ENCODE data around the gene ACTRT2. TPM values are rescaled to one million over a fixed set of nuclear protein-coding genes. Genes with fewer than 3 reads are reported as not detected.

ACTRT2 gene
- not detected in 2 replicates for polyA plus RNA-seq (2011; rRNA removed)
- polyA minus RNA-seq (2011; rRNA and poly(A)+ RNA removed), result not detected in 2 replicates

- H3K27me3 ChIP-seq (ENCODE audit: control insufficient read depth, insufficient read depth, low read length), result no peaks in the 10 kb centered on the region
- no peak for DNase-seq (ENCODE audit: low read depth)
- H3K4me3 ChIP-seq (ENCODE audit: low read depth, low read length), result no peak within 1 kb of the TSS
- TF ChIP-seq CTCF (IDR thresholded peaks at IDR 0.05; ENCODE audit: insufficient read depth, low read depth, low read length), result no peak
- POLR2A ChIA-PET, result no interaction called here
- CTCF ChIA-PET, result no interaction called here
- H3K36me3 ChIP-seq (ENCODE audit: control insufficient read depth, insufficient read depth, low read length), result no peaks in the 10 kb centered on the region
Measured at GRCh38 chr1:3021233-3021671, at the start of gene ACTRT2. Gene ACTRT2 (plus strand): TSS chr1:3021467. CDS start chr1:3021687, 220 bp downstream.

DNA sequence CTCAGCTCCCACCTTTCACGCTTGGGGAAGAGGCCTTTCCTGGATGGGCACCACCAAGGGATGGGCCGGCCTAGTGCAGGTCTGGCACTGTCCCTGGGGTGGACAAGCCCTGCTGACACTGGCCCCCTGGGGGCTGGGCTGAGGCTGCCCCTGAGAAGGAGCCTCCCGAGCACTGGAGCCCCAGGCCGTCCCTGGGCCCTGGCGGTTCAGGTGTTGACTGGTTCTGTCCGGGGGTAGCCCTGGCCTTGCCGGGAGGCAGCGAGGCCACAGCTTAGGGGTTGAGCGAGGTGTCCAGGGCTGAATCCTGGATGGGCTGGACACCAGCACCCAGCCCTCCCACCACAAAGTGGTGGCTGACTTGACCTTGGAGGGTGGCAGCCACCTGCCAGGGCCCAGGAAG, 49.7 kb upstream of the ACTRT2 start:
- Histone ChIP-seq H3K27me3 (ENCODE audit: control insufficient read depth, insufficient read depth, low read length) (no peaks in the 10 kb centered on the region), H3K4me3 (ENCODE audit: low read depth, low read length) (no peak overlapping the region), H3K36me3 (ENCODE audit: control insufficient read depth, insufficient read depth, low read length) (no peaks in the 10 kb centered on the region)
- no peak for TF ChIP-seq CTCF (IDR thresholded peaks at IDR 0.05; ENCODE audit: insufficient read depth, low read depth, low read length)
- ChIA-PET POLR2A (no interaction called here), CTCF (no interaction called here)
- no peak for DNase-seq (ENCODE audit: low read depth)

GRCh38 chr1:2972011-2972878, 49.0 kb upstream of the ACTRT2 start:
- Histone ChIP-seq H3K36me3 (ENCODE audit: control insufficient read depth, insufficient read depth, low read length) (no peaks in the 10 kb centered on the region), H3K4me3 (ENCODE audit: low read depth, low read length) (no peak overlapping the region), H3K27me3 (ENCODE audit: control insufficient read depth, insufficient read depth, low read length) (no peaks in the 10 kb centered on the region)
- TF ChIP-seq CTCF (IDR thresholded peaks at IDR 0.05; ENCODE audit: insufficient read depth, low read depth, low read length), result no peak
- CTCF ChIA-PET, result no interaction called here
- POLR2A ChIA-PET, result no interaction called here
- no peak for DNase-seq (ENCODE audit: low read depth)

DNA sequence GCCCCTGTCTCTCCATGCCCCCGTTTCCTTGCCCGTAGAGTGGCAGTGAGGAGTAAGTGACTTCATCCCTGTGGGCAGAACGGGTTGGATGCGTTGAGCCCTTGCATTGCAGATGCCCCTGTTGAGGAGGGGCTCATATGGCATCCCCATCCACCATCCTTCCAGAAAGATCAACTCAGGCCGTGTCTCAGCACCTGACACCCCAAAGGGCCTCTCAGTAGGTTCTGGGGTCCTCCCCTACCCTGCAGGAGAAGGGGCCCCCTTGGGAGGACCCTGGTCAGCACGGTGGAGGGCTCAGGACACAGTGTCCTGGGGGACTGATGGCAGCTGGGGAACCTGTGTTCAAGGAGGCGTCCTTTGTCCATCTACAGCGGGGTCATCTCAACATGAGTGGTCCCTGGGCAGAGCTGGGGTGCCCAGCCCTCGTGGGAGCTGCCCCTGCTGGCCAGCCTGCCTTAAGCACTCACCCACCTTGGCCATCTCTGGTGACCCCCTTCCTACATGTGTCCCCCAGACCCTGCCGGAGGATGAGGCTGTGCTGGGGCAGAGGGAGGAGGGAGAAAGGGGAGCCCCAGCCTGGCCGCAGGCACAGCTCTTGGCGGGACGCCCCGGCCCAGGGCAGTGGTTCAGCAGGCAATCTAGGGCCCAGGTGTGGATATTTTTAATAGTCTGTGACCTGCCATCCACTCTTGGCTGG, 48.2 kb upstream of the ACTRT2 start:
- ChIA-PET CTCF (no interaction called here), POLR2A (no interaction called here)
- no peak overlapping the region for H3K4me3 ChIP-seq (ENCODE audit: low read depth, low read length)
- DNase-seq (ENCODE audit: low read depth), result no peak
- no peaks in the 10 kb centered on the region for H3K36me3 ChIP-seq (ENCODE audit: control insufficient read depth, insufficient read depth, low read length)
- no peak for TF ChIP-seq CTCF (IDR thresholded peaks at IDR 0.05; ENCODE audit: insufficient read depth, low read depth, low read length)
- no peaks in the 10 kb centered on the region for H3K27me3 ChIP-seq (ENCODE audit: control insufficient read depth, insufficient read depth, low read length)

Measured in BJ (cell line).